ENCODE results near the gene NFIB.

NFIB gene

DNA sequence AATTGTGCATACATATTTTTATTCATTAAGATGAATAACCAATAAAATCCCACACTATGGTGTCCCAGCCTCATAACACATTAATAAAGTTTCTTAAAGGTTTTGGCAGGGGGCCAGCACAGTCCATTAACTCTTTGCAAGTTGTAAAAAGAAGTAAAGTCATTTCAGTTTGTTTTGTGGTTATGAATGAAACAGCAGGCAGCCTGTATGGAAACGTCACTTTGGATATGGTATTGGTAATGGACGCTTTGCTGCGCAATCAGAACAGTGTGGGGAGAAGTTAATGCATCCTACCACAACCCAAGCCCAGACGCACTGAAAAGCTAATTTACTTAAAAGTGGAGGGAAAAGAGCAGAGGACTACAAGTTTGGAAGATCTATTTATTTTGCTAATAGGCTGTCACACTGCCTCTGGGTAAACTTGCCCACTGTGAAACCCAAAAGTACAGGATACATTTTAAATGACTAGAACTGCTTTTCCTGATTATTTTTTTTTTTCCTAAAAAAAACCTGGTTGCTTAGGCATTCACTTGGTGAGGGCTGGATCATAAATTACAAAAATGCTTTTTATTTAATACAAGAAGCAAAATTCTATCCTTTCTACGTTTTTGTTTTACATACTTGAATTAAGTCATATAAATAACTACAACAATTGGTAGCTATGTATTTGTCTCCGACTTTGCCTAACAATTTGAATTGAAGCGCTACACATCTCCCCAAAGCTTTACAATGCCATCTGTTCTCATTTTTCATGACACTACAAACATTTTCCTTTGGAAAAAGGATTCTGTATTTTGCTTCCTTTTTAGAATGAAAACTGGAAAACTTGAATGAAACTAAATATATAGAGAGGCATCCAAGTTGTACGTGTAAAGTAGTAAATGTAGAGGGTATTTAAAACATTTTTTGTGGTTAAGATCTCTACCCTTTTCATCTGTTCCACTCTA, 104.3 kb downstream of the NFIB start:
- no peak for DNase-seq

DNA sequence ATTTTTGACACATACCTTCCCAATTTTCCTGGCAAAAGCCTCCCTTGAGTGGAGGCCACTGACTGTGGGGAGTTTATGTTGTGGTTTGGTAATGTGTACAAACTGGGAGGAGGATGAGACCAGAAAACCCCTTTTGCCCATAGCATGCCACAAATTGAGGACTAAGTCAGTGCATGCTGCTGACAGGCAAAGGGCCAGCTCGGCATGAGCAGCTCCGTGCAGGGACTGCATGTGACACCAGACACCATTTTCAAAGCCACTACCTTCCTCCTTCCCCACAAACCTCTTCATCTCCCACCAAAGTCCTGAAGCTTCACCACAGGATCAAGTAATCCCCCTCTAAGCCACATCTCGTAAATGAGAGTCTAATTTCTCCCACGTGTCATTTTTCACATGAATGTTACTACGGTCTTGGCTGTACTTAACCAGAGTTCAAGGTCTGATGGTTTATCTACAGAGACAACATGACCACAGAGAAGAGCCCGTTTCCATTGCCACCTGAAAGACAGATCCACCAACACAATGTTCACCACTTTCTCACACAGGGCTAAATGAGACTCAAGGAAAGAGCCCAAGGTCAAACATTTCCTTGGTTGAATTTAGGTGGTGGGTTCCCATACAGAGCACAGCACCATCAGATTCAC, 106.5 kb downstream of the NFIB start:
- no peak for DNase-seq

- no peak for DNase-seq
Observed at GRCh38 chr9:14205463-14205862, 108.5 kb downstream of the NFIB start.

DNA sequence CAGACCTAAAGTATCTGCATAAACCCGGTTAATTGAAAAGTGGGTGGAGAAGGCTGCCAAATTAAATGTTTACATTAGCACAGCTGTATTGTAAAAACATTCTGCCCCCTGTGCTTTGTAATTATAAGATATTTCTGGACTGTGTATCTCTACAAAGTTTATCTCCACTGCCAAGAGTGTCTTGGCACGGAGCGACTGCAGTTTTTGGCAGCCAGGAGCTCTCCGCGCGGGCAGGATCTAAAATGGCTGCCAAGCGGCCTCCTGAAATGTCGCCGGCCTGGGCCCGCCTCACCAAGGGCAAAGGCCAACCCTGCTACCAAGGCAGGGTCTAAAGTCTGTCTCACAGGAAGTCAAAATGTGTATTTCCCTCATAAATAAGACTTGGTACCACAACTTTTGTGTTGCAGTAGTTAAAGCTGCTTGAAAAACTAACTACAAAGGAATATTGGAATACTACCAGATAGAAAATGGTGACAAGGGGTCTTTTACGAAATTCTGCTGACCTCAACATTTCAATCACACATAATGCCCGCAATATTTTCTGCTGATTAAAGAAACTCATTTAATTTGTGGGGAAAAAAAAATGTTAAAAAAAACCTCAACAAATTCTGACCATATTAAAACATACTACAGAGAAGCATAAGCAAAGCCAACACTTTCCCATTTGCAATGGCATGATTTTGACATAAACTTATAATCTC, 110.4 kb downstream of the NFIB start:
- DNase-seq, result no peak

GRCh38 chr9:14198841-14199455, 115.0 kb downstream of the NFIB start:
- DNase-seq, result no peak

DNA sequence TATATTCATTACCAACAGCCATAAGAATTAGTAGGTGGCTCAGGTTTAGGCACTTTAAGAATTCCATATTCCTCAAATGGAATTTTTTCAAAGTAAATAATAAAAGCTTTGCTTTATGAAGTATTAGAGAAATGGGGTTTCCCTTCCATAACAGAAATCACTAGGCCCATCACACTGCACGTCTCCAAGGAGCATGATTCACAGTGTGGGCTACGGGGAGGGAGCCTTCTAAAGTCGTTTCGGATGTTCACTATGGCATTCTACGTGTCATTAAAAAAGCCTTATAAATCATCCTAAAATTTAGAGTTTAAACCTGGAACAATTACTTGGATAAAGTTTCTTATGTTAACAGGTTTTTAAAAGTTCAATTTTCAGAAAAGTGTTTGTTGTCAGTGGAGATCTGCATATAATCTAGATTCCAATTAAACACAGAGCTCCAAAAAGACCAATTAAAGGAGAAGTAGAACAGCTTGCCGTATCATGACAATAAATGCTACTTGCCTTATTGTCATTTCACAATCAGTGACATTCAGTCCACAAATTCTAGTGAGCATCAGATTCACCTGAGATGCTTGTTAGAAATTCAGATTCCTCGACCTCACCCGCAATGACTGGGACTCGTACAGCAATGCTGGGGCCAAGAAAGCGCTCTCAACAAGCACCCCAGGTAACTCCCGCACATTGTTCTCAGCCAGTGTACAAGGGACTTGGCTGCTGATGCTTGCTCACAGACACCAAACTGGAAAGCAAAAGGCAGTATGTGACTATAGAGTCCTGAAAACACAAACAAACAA, 115.7 kb downstream of the NFIB start:
- DNase-seq, result no peak

GRCh38 chr9:14197325-14197858, 116.5 kb downstream of the NFIB start:
- no peak for DNase-seq

DNA sequence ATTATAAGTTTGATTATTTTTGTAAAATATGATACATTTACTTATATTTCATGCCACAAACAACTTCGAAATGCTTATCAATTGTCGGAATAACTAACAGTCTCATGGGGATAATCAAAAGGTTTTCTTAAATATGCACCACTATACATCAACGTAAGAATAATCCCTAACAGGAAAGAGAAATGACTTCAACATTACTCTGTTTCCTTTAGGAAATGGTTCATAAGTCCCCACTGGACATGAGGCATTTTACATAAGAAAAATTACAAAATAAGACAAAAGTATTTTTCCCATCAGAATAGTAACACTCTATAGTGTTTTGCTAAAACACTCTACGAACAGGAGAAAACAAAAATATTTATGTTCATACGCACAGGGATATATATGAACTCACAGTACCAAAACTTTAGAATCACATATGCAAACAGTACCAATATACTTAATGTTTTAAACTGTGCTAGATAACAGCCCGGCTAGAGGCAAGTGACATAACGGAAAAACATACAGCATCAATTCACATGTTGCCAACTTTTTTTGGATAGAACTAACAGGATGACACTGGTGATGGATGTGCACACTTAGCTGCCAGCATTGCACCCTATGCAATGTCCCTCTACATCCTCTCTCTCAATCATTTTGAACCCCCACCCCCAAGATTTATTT, 120.5 kb downstream of the NFIB start:
- no peak for DNase-seq

DNA sequence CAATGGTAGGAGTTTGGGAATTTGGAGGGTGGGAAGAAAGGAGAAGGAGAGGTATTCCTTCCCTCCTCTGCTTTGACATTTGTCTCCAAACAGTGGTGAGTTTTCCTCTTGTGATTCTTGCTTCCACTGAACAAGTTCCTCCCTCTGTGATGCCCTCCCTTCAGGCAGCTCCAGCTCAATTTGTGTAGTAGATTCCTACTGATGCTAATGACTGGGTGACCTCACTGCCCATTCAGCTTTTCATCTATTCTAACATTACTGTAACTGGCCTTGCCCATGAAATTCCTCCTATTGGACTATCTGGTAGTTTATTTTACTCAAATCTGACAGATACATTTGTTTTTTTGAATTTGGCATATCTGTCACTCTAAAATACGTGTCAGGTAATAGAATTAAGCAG, 121.4 kb downstream of the NFIB start:
- no peak for DNase-seq

- no peak for DNase-seq
Observed at GRCh38 chr9:14191512-14191911, 122.4 kb downstream of the NFIB start.

DNA sequence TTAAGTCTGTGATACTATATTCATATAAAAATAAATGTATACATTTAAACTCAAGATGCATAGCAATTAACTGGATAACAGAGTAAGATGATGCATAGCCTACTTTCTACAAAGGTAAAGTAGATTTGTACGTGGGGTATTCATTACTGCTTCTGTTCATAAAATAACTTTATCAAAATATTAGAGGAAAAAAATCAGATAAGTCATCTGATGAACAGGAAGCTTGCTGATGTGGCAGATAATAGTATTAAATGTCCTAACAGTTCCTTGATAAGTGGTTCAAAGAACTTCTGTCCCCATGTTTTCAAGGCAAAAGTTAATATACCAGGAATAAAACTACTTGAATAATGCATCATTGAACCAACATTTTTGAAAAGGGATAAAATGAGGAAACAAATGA, 123.7 kb downstream of the NFIB start:
- no peak for DNase-seq

GRCh38 chr9:14189578-14189977, 124.4 kb downstream of the NFIB start:
- DNase-seq, result no peak

- DNase-seq, result no peak
Observed at GRCh38 chr9:14189146-14189545, 124.8 kb downstream of the NFIB start.

- no peak for DNase-seq
Observed at GRCh38 chr9:14188538-14188937, 125.4 kb downstream of the NFIB start.

DNA sequence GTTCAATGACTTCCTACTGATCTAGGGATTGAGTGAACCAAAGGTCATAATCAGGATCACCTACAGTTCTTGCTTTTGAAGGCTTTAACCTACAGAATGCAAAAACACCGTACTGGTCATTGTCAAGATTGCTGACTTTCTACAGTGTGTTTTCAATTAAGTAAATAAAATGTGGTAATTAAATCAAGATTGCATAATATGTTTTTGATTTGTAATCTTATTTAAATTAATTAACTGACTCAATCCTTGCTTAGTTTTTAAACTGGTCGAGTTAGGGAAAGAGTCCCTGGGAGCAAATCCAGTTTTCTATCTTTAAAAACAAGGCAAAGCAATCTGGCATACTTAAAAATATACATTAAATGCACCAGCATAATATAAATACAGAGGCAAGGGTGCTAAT, 125.9 kb downstream of the NFIB start:
- DNase-seq, result no peak

DNA sequence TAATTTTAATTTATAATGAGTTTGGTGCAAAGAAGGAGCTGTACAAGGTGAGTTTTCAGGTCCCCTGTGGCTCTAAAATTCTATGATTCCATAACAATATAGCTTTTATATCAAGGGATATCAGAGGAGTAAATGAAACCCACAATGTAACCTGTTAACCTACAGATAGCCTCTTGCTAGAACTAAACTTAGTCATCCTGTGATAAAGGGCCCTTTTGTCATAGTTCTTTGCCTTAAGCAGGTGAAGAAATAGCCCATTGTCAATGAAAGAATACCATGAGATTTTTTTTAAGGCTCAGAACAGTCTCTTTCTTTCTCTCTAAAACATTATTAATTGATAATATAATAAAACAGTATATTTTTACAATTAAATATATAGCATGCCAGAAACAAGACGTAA, 127.8 kb downstream of the NFIB start:
- no peak for DNase-seq

DNA sequence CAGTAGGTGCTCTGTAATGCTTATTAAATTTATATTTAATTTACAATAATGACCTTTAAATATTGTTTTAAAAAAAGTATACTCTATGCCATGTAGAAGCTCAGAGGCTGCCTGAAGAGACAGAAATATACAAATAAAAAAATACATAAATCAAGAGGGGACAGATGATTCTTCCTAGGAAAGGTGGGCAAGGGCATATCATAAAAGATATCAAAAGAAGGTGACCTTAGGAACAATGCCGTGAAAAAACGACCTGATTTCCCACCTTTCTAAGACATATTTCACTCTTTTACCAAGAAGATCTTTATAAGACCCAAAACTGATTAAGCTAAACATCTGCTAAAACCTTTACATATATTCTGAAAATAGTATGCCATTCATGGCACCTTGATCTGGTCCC, 128.9 kb downstream of the NFIB start:
- no peak for DNase-seq

DNA sequence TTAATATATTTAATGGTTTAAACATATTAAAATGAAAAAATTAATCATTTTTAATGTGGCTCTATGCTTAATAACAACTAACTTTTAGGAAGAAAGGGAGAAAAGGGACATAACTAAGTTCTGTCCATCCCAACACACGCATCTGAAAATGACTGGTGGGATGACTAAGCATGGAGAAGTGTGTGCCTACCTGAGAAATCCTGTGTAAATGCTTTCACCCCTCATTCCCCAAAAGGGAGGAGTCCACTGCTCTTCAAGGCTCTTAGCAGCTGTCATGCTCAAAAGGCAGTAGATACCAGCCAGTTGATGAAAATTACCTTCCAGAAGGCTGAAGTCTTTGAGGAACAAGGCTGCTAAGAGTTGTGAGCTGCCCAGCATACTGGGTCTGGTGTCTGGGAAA, 130.9 kb downstream of the NFIB start:
- no peak for DNase-seq

DNA sequence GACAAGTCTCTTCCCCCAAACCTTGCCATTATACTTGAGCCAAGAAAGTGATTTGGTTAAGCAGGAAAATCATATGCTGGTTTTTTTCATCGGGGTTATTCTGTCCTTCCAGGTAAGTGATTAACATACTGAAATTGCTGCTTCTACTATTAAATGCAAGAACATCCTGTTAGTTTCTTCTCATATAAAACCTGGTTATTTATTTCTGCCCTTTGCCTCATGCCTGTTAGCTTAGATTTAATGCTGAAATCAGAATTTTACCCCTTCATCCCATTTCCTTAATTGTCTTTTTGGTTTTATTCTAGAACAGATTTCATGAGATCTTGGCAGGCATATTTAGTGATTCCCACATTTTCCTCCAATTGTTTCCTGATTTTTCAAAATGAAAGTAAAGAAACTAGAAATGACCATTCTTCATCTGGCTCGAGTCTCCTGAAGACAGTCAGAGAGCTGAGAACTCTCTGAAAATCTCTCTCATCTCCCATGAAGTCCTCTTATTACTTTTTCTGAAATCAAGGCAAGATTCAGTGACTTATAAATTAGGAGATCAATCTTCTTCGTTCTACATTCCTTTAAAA, 132.9 kb downstream of the NFIB start:
- DNase-seq, result no peak

DNA sequence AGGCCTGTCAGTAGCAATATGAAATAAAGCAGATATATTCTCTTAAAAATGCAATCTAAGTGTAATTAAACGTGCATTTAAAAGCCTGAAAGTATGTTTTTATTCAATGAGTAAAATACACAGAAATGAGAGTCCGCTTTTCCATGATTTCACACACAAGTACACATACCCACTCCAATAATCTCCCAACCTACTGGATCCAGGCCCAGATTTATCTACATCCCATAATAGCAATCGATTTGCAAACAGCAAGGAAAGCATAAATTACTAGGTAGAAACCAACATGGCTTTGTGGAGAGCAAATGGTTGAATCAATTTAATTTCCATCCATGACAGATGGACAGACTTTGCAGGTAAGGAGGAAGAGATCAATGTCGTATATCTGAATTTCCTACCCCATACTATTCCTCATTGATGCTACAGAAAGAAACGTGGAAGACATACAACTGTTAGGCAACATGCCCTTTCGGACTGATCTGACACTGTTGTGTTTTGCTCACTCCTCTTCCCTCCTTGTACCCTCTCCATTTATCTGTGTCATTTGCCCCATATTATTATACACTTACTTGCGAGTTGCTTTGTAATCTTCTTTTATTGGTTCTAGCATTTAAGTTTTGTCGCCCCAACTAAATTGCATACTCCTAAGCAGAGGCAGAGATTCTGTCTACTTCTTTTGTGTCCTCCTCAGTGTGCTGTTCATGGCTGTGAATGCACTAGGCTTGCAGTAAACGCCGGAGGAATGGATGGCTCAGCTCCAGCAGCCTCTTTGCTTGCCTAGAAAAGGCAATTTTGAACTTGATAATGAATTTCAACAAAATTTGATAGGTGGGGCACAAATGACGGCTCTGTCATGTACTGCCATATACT, 133.6 kb downstream of the NFIB start:
- DNase-seq, result no peak
